A549 (cell line): Measurements from ENCODE around the gene TSC22D2. TPM values are rescaled to one million over a fixed set of nuclear protein-coding genes. Genes with fewer than 3 reads are reported as not detected.

Experiments
- ATAC-seq, 2 experiments: fragments of 200-7000 bp in 1 of 2; fragments of >200 bp in 1 of 2; cut with Nextera tagmentation in 1 of 2; cut with Tn5 transposase in 1 of 2; 3 replicates each; pipeline versions ENCODE4 v1.8.0 to v1.9.1; 2018 to 2020; ENCODE audit warnings: mild to moderate bottlenecking in 1 of 2, moderate library complexity in 1 of 2
- CTCF ChIA-PET: fragments of 300-600 bp; sonication (Branson Sonifier 250); formaldehyde crosslinking; extraction: SDS; loops from one replicate; lab custom pipeline; 2021; ENCODE audit warnings: antibody characterized with exemption, inconsistent platforms; lab: Yijun Ruan, JAX
- POLR2A ChIA-PET: fragments of 350-600 bp; formaldehyde crosslinking; extraction: SDS; loops from one replicate; lab custom pipeline; 2021; ENCODE audit warnings: antibody characterized with exemption, inconsistent platforms; lab: Yijun Ruan, JAX
- DNase-seq, 2 experiments: peaks; one replicate each; pipeline versions ENCODE4 v3.0.0 to v3.0.0-alpha.2; 2011 to 2016; ENCODE audit warnings: low read depth in 1 of 2, low spot score in 1 of 2
- FAIRE-seq: peaks from 2 replicates; lab custom pipeline; 2011; peaks lifted over from hg19 to GRCh38; lab: Jason Lieb, UNC
- H3K27ac ChIP-seq, 2 experiments: fragments of >200 bp; sonication (Bioruptor Twin); formaldehyde crosslinking; 3 replicates each; pipeline ENCODE4 v1.5.1; 2016 to 2017
- H3K4me1 ChIP-seq: fragments of >200 bp; sonication (Bioruptor Twin); formaldehyde crosslinking; 3 replicates; pipeline ENCODE4 v1.6.1; 2016
- H3K4me2 ChIP-seq: fragments of >200 bp; sonication (Bioruptor Twin); formaldehyde crosslinking; 3 replicates; pipeline ENCODE4 v1.6.1; 2016
- H3K4me3 ChIP-seq: fragments of >200 bp; sonication (Bioruptor Twin); formaldehyde crosslinking; 3 replicates; pipeline ENCODE4 v1.5.1; 2016
- H3K9me3 ChIP-seq: fragments of >200 bp; sonication (Bioruptor Twin); formaldehyde crosslinking; 3 replicates; pipeline ENCODE4 v1.6.1; 2016
- CHD2 ChIP-seq: fragments of 150-350 bp; IDR thresholded peaks from 2 replicates; pipeline ENCODE4 v1.6.1; 2014; ENCODE audit warnings: low read length; ENCODE audit not compliant: partially characterized antibody
- EHMT2 ChIP-seq: fragments of 200-600 bp; sonication (generic); IDR thresholded peaks from 2 replicates; pipeline ENCODE4 v1.6.1; 2016; ENCODE audit warnings: antibody characterized with exemption, low read depth, mild to moderate bottlenecking, moderate library complexity
- EP300 ChIP-seq, 2 experiments: fragments of >200 bp; sonication (Bioruptor Twin); formaldehyde crosslinking; IDR thresholded peaks; 2 replicates in 1 of 2; 3 replicates in 1 of 2; pipeline ENCODE4 v1.6.1; 2016 to 2017
- FOSL2 ChIP-seq, 2 experiments: fragments of 450-650 bp in 1 of 2; fragments of >200 bp in 1 of 2; sonication (Bioruptor Twin) in 1 of 2; formaldehyde crosslinking; IDR thresholded peaks; 2 replicates each; pipeline versions ENCODE4 v1.5.0 to v1.6.1; 2016 to 2020; ENCODE audit warnings: mild to moderate bottlenecking in 1 of 2, moderate library complexity in 1 of 2
- HDAC2 ChIP-seq: fragments of 200-600 bp; sonication (generic); IDR thresholded peaks from 2 replicates; pipeline ENCODE4 v1.6.1; 2016
- KDM1A ChIP-seq: fragments of 200-600 bp; sonication (generic); IDR thresholded peaks from 2 replicates; pipeline ENCODE4 v1.6.1; 2016; ENCODE audit warnings: low read depth, mild to moderate bottlenecking
- NPAS2 ChIP-seq: fragments of 250-450 bp; sonication (Bioruptor Pico); IDR thresholded peaks from 2 replicates; pipeline ENCODE4 v1.8.0; 2022; ENCODE audit warnings: mild to moderate bottlenecking, moderate library complexity, borderline replicate concordance
- POLR2AphosphoS2 ChIP-seq: conservative IDR thresholded peaks from 2 replicates; pipeline ENCODE4 v1.6.1; 2012; ENCODE audit warnings: low read length, improper control_type of control experiment, inconsistent platforms
- RAD21 ChIP-seq, 2 experiments: fragments of >200 bp in 1 of 2; sonication (Bioruptor Twin) in 1 of 2; formaldehyde crosslinking in 1 of 2; IDR thresholded peaks in 1 of 2; conservative IDR thresholded peaks in 1 of 2; 2 replicates in 1 of 2; 3 replicates in 1 of 2; pipeline ENCODE4 v1.6.1; 2012 to 2018; ENCODE audit warnings: inconsistent platforms in 1 of 2
- ZFP36 ChIP-seq: fragments of 450-650 bp; IDR thresholded peaks from 2 replicates; pipeline ENCODE4 v1.6.1; 2014; ENCODE audit warnings: borderline replicate concordance; ENCODE audit not compliant: partially characterized antibody
- WGBS: methylation state at CpG from one replicate; pipeline ENCODE4 v1.1.6; 2017; ENCODE audit errors: missing lambda C conversion rate; 5-methylcytosine and 5-hydroxymethylcytosine counted together
- polyA plus RNA-seq, 4 experiments: library from polyadenylated mRNA; depleted of rRNA in 3 of 4; stranded (reverse); fragments of >200 nt; fragmentation: RNase III in 1 of 4; extraction: RNeasy Plus Mini Kit Qiagen cat#74134 plus additional on column Dnase treatment in 1 of 4; gene quantifications; 2 replicates in 3 of 4; 3 replicates in 1 of 4; pipeline ENCODE4 v1.2.3, GENCODE V29; 2011 to 2017
- TF ChIP-seq, protein P1 (sequence below): fragments of 150-350 bp; IDR thresholded peaks from 2 replicates; pipeline ENCODE4 v1.6.1; 2014; ENCODE audit warnings: low read depth, mild to moderate bottlenecking, low read length
- TF ChIP-seq, protein P2 (sequence below): fragments of 200-600 bp; sonication (generic); IDR thresholded peaks from 2 replicates; pipeline ENCODE4 v1.6.1; 2016; ENCODE audit warnings: antibody characterized with exemption, mild to moderate bottlenecking, moderate library complexity
- TF ChIP-seq, protein P3 (sequence below): fragments of >200 bp; sonication (Bioruptor Twin); formaldehyde crosslinking; IDR thresholded peaks from 3 replicates; pipeline ENCODE4 v1.5.1; 2016
- TF ChIP-seq, protein P4 (sequence below): fragments of 250-450 bp; sonication (Bioruptor Pico); IDR thresholded peaks from 2 replicates; pipeline ENCODE4 v1.5.0; 2020; ENCODE audit warnings: low read depth, mild to moderate bottlenecking, moderate library complexity
- TF ChIP-seq, protein P5 (sequence below): fragments of >200 bp; sonication (Bioruptor Twin); formaldehyde crosslinking; IDR thresholded peaks from 2 replicates; pipeline ENCODE4 v1.6.1; 2016
- TF ChIP-seq, protein P6 (sequence below): IDR thresholded peaks from 2 replicates; pipeline ENCODE4 v1.6.1; 2012; ENCODE audit warnings: low read depth, borderline replicate concordance

Gene TSC22D2
- polyA plus RNA-seq, 2 of the 4 experiments (the other 2 are of a cell fraction) = 8.8 to 13.9 TPM

DNA sequence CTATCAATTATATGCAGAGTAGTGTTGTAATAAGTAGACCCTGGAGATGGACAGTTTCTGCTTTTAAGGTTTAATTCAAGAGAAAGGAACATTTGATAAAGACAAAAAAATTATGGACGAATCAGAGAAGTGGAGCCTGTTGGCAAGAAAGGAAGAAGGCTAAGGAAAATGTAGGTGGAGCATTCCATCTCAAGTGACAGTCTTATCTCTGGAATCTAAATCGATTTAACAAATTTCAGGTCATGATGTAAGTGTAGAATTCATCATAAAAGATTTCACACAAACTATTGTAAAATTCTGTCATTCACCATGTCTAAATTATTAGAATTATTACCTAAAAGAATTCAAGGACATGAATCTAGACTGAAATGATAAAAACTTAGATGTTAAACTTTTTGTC, 36.3 kb downstream of the TSC22D2 start:
- Histone ChIP-seq H3K4me1 (peaks cover 46% of the 10 kb centered on the region), H3K9me3 (no peaks in the 10 kb centered on the region), H3K27ac (no peak overlapping the region), H3K4me2 (no peak overlapping the region), H3K4me3 (no peak overlapping the region)
- WGBS = 74% methylated on average over 2 of the region's 2 CpGs
- ChIA-PET CTCF (interaction anchor here (1.0 kb wide), 1 partner anchor 205 kb away, joined by 3 read pairs; no protein-coding TSS in a partner anchor), POLR2A (no interaction called here)
- ATAC-seq (no peak), DNase-seq (no peak), FAIRE-seq (no peak)
- TF ChIP-seq POLR2AphosphoS2 (no peak), CHD2 (no peak), HDAC2 (no peak), KDM1A (no peak)
- TF ChIP-seq, protein P1, sequence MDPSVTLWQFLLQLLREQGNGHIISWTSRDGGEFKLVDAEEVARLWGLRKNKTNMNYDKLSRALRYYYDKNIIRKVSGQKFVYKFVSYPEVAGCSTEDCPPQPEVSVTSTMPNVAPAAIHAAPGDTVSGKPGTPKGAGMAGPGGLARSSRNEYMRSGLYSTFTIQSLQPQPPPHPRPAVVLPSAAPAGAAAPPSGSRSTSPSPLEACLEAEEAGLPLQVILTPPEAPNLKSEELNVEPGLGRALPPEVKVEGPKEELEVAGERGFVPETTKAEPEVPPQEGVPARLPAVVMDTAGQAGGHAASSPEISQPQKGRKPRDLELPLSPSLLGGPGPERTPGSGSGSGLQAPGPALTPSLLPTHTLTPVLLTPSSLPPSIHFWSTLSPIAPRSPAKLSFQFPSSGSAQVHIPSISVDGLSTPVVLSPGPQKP = no peak
- TF ChIP-seq, protein P2, sequence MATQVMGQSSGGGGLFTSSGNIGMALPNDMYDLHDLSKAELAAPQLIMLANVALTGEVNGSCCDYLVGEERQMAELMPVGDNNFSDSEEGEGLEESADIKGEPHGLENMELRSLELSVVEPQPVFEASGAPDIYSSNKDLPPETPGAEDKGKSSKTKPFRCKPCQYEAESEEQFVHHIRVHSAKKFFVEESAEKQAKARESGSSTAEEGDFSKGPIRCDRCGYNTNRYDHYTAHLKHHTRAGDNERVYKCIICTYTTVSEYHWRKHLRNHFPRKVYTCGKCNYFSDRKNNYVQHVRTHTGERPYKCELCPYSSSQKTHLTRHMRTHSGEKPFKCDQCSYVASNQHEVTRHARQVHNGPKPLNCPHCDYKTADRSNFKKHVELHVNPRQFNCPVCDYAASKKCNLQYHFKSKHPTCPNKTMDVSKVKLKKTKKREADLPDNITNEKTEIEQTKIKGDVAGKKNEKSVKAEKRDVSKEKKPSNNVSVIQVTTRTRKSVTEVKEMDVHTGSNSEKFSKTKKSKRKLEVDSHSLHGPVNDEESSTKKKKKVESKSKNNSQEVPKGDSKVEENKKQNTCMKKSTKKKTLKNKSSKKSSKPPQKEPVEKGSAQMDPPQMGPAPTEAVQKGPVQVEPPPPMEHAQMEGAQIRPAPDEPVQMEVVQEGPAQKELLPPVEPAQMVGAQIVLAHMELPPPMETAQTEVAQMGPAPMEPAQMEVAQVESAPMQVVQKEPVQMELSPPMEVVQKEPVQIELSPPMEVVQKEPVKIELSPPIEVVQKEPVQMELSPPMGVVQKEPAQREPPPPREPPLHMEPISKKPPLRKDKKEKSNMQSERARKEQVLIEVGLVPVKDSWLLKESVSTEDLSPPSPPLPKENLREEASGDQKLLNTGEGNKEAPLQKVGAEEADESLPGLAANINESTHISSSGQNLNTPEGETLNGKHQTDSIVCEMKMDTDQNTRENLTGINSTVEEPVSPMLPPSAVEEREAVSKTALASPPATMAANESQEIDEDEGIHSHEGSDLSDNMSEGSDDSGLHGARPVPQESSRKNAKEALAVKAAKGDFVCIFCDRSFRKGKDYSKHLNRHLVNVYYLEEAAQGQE = no peak
- TF ChIP-seq, protein P3, sequence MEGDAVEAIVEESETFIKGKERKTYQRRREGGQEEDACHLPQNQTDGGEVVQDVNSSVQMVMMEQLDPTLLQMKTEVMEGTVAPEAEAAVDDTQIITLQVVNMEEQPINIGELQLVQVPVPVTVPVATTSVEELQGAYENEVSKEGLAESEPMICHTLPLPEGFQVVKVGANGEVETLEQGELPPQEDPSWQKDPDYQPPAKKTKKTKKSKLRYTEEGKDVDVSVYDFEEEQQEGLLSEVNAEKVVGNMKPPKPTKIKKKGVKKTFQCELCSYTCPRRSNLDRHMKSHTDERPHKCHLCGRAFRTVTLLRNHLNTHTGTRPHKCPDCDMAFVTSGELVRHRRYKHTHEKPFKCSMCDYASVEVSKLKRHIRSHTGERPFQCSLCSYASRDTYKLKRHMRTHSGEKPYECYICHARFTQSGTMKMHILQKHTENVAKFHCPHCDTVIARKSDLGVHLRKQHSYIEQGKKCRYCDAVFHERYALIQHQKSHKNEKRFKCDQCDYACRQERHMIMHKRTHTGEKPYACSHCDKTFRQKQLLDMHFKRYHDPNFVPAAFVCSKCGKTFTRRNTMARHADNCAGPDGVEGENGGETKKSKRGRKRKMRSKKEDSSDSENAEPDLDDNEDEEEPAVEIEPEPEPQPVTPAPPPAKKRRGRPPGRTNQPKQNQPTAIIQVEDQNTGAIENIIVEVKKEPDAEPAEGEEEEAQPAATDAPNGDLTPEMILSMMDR = no peak

DNA sequence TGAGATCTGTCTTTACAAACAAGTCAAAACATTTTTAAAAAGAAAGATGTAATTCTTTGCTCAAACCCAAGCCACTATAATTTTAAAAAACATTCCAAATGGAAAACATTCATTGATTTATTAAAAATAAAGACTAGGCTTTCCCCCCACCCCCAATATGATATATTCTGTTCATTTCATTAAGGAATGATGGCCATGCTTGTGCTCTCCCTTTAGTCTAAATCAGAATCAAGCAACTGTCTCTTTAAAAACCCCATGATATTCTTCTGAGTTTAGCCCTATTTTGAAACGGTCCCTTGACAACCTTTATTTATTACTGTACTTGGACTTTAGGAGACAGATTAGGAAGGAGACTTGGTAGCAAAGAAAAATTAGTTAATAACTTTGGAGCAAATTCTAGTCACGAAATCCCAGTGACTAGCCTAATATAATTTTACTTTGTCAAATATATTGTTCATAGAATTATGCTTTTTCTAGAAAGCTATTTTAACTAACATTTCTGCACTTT, 38.4 kb downstream of the TSC22D2 start:
- H3K4me2 ChIP-seq = peak overlapping the region; percentile 50; the same call in 2 of the 3 replicates

DNA sequence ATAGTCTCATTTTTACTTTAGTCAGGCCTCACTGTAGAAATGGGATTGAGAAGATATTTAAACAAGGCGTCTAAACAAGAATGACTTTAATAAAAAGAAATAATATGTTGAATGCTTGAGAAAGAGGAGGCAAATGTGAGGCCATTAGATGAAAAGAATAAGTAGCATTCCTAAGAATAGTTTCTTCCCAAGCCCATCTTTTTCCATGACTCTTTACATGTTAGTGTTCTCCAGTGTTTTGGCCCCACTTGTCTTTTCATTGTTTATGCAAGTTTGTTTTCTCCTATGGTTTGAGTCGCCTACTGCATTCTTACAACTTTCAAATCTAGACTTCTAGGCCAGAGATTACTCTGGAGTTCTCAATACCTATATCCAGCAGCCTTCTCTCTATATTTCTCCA, 39.0 kb downstream of the TSC22D2 start:
- ATAC-seq = peak; percentile 23 to 36; a peak in 3 of 6 replicates
- Histone ChIP-seq H3K27ac (peak overlapping the region in 1 of 2 experiments; percentile 56; a peak in 3 of 6 replicates), H3K9me3 (no peaks in the 10 kb centered on the region), H3K4me2 (peak overlapping the region; percentile 50), H3K4me3 (no peak overlapping the region), H3K4me1 (peaks cover 60% of the 10 kb centered on the region)
- DNase-seq = no peak
- CTCF ChIA-PET = no interaction called here
- TF ChIP-seq, protein P4, sequence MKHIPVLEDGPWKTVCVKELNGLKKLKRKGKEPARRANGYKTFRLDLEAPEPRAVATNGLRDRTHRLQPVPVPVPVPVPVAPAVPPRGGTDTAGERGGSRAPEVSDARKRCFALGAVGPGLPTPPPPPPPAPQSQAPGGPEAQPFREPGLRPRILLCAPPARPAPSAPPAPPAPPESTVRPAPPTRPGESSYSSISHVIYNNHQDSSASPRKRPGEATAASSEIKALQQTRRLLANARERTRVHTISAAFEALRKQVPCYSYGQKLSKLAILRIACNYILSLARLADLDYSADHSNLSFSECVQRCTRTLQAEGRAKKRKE (CRISPR knock-in tag) = no peak
- no peak for TF ChIP-seq ZFP36
- TF ChIP-seq, protein P5, sequence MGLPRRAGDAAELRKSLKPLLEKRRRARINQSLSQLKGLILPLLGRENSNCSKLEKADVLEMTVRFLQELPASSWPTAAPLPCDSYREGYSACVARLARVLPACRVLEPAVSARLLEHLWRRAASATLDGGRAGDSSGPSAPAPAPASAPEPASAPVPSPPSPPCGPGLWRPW = no peak
- no peak for TF ChIP-seq EP300 (IDR thresholded peaks at IDR 0.05)
- TF ChIP-seq EHMT2 = no peak
- POLR2A ChIA-PET = no interaction called here
- 85% methylated on average over 2 of the region's 2 CpGs for WGBS
- no peak for FAIRE-seq

More for the DNA sequence above, 38.4 kb downstream of the TSC22D2 start:
- ATAC-seq (no peak), FAIRE-seq (no peak), DNase-seq (no peak)
- 52% methylated on average over 2 of the region's 2 CpGs for WGBS
- Histone ChIP-seq H3K4me1 (peaks cover 60% of the 10 kb centered on the region), H3K27ac (no peak overlapping the region), H3K4me3 (no peak overlapping the region), H3K9me3 (no peaks in the 10 kb centered on the region)
- ChIA-PET POLR2A (no interaction called here), CTCF (no interaction called here)
- TF ChIP-seq NPAS2 (CRISPR knock-in tag) = no peak
- TF ChIP-seq FOSL2 (IDR thresholded peaks at IDR 0.05) = no peak
- TF ChIP-seq FOSL2 (CRISPR knock-in tag; IDR thresholded peaks at IDR 0.05) = no peak
- TF ChIP-seq, protein P6, sequence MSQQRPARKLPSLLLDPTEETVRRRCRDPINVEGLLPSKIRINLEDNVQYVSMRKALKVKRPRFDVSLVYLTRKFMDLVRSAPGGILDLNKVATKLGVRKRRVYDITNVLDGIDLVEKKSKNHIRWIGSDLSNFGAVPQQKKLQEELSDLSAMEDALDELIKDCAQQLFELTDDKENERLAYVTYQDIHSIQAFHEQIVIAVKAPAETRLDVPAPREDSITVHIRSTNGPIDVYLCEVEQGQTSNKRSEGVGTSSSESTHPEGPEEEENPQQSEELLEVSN = no peak
- TF ChIP-seq RAD21 (conservative IDR thresholded peaks at IDR 0.05 in 1 of 2, IDR thresholded peaks at IDR 0.05 in 1 of 2) = no peak
